HepG2 (cell line): ENCODE results near the gene UST. TPM values are rescaled to one million over a fixed set of nuclear protein-coding genes. Genes with fewer than 3 reads are reported as not detected.

Experiments used
- ATAC-seq: fragments of 200-7000 bp; cut with Tn5 transposase; 3 replicates; pipeline ENCODE4 v1.9.1; 2020; ENCODE audit warnings: mild to moderate bottlenecking, moderate library complexity
- BruUV-seq: library from RNA; stranded (reverse); fragments of 400-500 nt; replicated peaks from 2 replicates; lab custom pipeline; 2021; lab: Mats Ljungman, UMichigan
- CTCF ChIA-PET: fragments of 300-600 bp; formaldehyde crosslinking; extraction: SDS; loops from one replicate; lab custom pipeline; 2021; ENCODE audit warnings: low total read pairs, inconsistent platforms, low intra/inter-chr PET ratio; lab: Yijun Ruan, JAX
- POLR2A ChIA-PET: fragments of 350-600 bp; sonication (Branson Sonifier 250); formaldehyde crosslinking; loops from one replicate; lab custom pipeline; 2020; ENCODE audit warnings: antibody characterized with exemption, inconsistent platforms; lab: Yijun Ruan, JAX
- DNase-seq: peaks from one replicate; pipeline ENCODE4 v3.0.0-alpha.2; 2015; ENCODE audit warnings: low spot score
- FAIRE-seq: peaks from 3 replicates; lab custom pipeline; 2011; peaks lifted over from hg19 to GRCh38; lab: Jason Lieb, UNC
- H2AFZ ChIP-seq: one replicate; pipeline ENCODE4 v1.6.1; 2011; ENCODE audit warnings: low read length, inconsistent platforms
- H3K27ac ChIP-seq: fragments of 300-600 bp; 3 replicates; pipeline ENCODE4 v1.8.0; 2011; ENCODE audit warnings: mixed run types, mild to moderate bottlenecking, mixed read lengths, low read length, inconsistent platforms; ENCODE audit not compliant: insufficient read depth; ENCODE audit errors: extremely low read length
- H3K27me3 ChIP-seq, 2 experiments: fragments of 200-600 bp in 1 of 2; 2 replicates in 1 of 2; 3 replicates in 1 of 2; pipeline versions ENCODE4 v1.6.0 to v1.8.0; 2011; ENCODE audit warnings: low read length in 2 of 2, mild to moderate bottlenecking in 2 of 2, moderate library complexity in 2 of 2, inconsistent platforms in 1 of 2; ENCODE audit not compliant: insufficient read depth in 2 of 2, control insufficient read depth in 1 of 2
- H3K36me3 ChIP-seq, 2 experiments: fragments of 200-600 bp in 1 of 2; replicated peaks in 1 of 2; 2 replicates in 1 of 2; 3 replicates in 1 of 2; pipeline versions ENCODE4 v1.5.1 to v1.8.0; 2011; ENCODE audit warnings: low read length in 2 of 2, inconsistent platforms in 1 of 2; ENCODE audit not compliant: insufficient read depth in 2 of 2, control insufficient read depth in 1 of 2
- H3K4me1 ChIP-seq: 2 replicates; pipeline ENCODE4 v1.5.1; 2012; ENCODE audit warnings: low read length, inconsistent platforms; ENCODE audit not compliant: insufficient read depth
- H3K4me2 ChIP-seq: 2 replicates; pipeline ENCODE4 v1.6.0; 2011; ENCODE audit warnings: low read depth, low read length, inconsistent platforms
- H3K4me3 ChIP-seq, 3 experiments: fragments of 200-600 bp in 1 of 3; sonication (generic), shearing (Covaris generic) in 1 of 3; replicated peaks in 1 of 3; 2 replicates each; pipeline ENCODE4 v1.5.1; 2011 to 2016; ENCODE audit warnings: low read length in 3 of 3, inconsistent platforms in 2 of 3, low read depth in 2 of 3, mild to moderate bottlenecking in 2 of 3, control low read depth in 1 of 3, mixed read lengths in 1 of 3; ENCODE audit not compliant: insufficient read depth in 1 of 3
- H3K79me2 ChIP-seq: one replicate; pipeline ENCODE4 v1.6.1; 2011; ENCODE audit warnings: low read length, inconsistent platforms; ENCODE audit not compliant: insufficient read depth
- H3K9ac ChIP-seq: 2 replicates; pipeline ENCODE4 v1.6.0; 2011; ENCODE audit warnings: mild to moderate bottlenecking, low read depth, low read length, inconsistent platforms; ENCODE audit not compliant: insufficient read depth
- H3K9me3 ChIP-seq: 2 replicates; pipeline ENCODE4 v1.5.1; 2012; ENCODE audit warnings: mild to moderate bottlenecking, low read length
- H4K20me1 ChIP-seq: 2 replicates; pipeline ENCODE4 v1.6.0; 2011; ENCODE audit warnings: inconsistent platforms, mild to moderate bottlenecking, low read length, moderate library complexity; ENCODE audit not compliant: insufficient read depth
- ELF4 ChIP-seq: sonication (generic); formaldehyde crosslinking; IDR thresholded peaks from 2 replicates; pipeline ENCODE4 v1.5.0; 2020; ENCODE audit warnings: missing genetic modification reagents, mild to moderate bottlenecking, moderate library complexity, borderline replicate concordance
- ETV6 ChIP-seq: sonication (generic); formaldehyde crosslinking; conservative IDR thresholded peaks from 2 replicates; pipeline ENCODE4 v1.4.0; 2020; ENCODE audit warnings: missing genetic modification reagents
- HNRNPL ChIP-seq: fragments of 200-400 bp; formaldehyde crosslinking; IDR thresholded peaks from 2 replicates; pipeline ENCODE4 v1.6.1; 2017; ENCODE audit warnings: mild to moderate bottlenecking, low read depth, low read length
- HNRNPLL ChIP-seq: fragments of 200-400 bp; formaldehyde crosslinking; IDR thresholded peaks from 2 replicates; pipeline ENCODE4 v1.6.1; 2017; ENCODE audit warnings: mild to moderate bottlenecking, low read depth, low read length; ENCODE audit not compliant: poor library complexity, severe bottlenecking
- MAZ ChIP-seq, 2 experiments: sonication (generic) in 1 of 2; formaldehyde crosslinking in 1 of 2; IDR thresholded peaks; 2 replicates each; pipeline versions ENCODE4 v1.5.0 to v1.6.1; 2012 to 2020; ENCODE audit warnings: low read depth in 2 of 2, mild to moderate bottlenecking in 2 of 2, borderline replicate concordance in 1 of 2, improper control_type of control experiment in 1 of 2, low read length in 1 of 2, missing genetic modification reagents in 1 of 2, moderate library complexity in 1 of 2
- MBNL3 ChIP-seq: fragments of 250-450 bp; sonication (Bioruptor Pico); conservative IDR thresholded peaks from 2 replicates; pipeline ENCODE4 v1.8.0; 2022; ENCODE audit warnings: mild to moderate bottlenecking, inconsistent platforms
- SALL2 ChIP-seq: sonication (generic); formaldehyde crosslinking; IDR thresholded peaks from 2 replicates; pipeline ENCODE4 v1.8.1; 2023; ENCODE audit warnings: mild to moderate bottlenecking, missing genetic modification reagents, inconsistent platforms
- SMAD9 ChIP-seq: sonication (generic); formaldehyde crosslinking; IDR thresholded peaks from 2 replicates; pipeline ENCODE4 v1.5.1; 2020; ENCODE audit warnings: mild to moderate bottlenecking, missing genetic modification reagents
- TARDBP ChIP-seq: sonication (generic); formaldehyde crosslinking; IDR thresholded peaks from 2 replicates; pipeline ENCODE4 v1.8.0; 2022; ENCODE audit warnings: mild to moderate bottlenecking, missing genetic modification reagents
- TBP ChIP-seq: sonication (generic); formaldehyde crosslinking; IDR thresholded peaks from 2 replicates; pipeline ENCODE4 v1.5.0; 2020; ENCODE audit warnings: missing genetic modification reagents
- ZNF329 ChIP-seq: sonication (generic); formaldehyde crosslinking; IDR thresholded peaks from 2 replicates; pipeline ENCODE4 v1.9.0; 2021; ENCODE audit warnings: low read depth, mild to moderate bottlenecking, missing genetic modification reagents
- ZNF331 ChIP-seq: sonication (generic); formaldehyde crosslinking; IDR thresholded peaks from 2 replicates; pipeline ENCODE4 v1.4.0; 2020; ENCODE audit warnings: missing genetic modification reagents
- ZNF33B ChIP-seq: sonication (generic); formaldehyde crosslinking; IDR thresholded peaks from 2 replicates; pipeline ENCODE4 v1.5.1; 2020; ENCODE audit warnings: mild to moderate bottlenecking, missing genetic modification reagents
- WGBS: methylation state at CpG from one replicate; pipeline ENCODE4 v1.1.6; 2017; ENCODE audit warnings: low lambda C conversion rate; 5-methylcytosine and 5-hydroxymethylcytosine counted together
- in situ Hi-C: cut with HindIII; loops from 2 replicates; pipeline ENCODE4 v1.10.0; 2017; ENCODE audit warnings: low pct_unique_long_range_greater_than_20kb; ENCODE audit not compliant: extremely low pct_ligation_motif_present
- intact Hi-C: fragments of 100-400 bp; cut with micrococcal nuclease; formaldehyde crosslinking; loops from one replicate; pipeline ENCODE4 v1.10.0; 2022; ENCODE audit not compliant: unreplicated experiment
- polyA plus RNA-seq, 8 experiments: library from polyadenylated mRNA; depleted of rRNA in 3 of 8; stranded (reverse) in 7 of 8; unstranded in 1 of 8; fragments of >200 nt; fragmentation: Illumina TruSeq in 4 of 8; extraction: Trizol in 4 of 8; gene quantifications; 2 replicates each; pipeline versions ENCODE4 v1.2.1 to v1.2.3, GENCODE V29; 2011 to 2016; ENCODE audit warnings: low read depth in 4 of 8, missing spikeins in 1 of 8, mixed read lengths in 1 of 8; ENCODE audit not compliant: insufficient read depth in 1 of 8
- total RNA-seq, 5 experiments: library from RNA; depleted of rRNA; stranded (reverse); fragments of >200 nt; fragmentation: Illumina TruSeq; extraction: Trizol; gene quantifications; 2 replicates each; pipeline ENCODE4 v1.2.3, GENCODE V29; 2016; ENCODE audit warnings: low read depth in 1 of 5
- TF ChIP-seq, protein P1 (sequence below): sonication (generic); formaldehyde crosslinking; IDR thresholded peaks from 2 replicates; pipeline ENCODE4 v1.4.0; 2020; ENCODE audit warnings: mild to moderate bottlenecking, missing genetic modification reagents

Gene UST
- total and polyA plus RNA-seq, 2 of the 13 experiments (the other 11 are each of a cell fraction or from before 2014, with no cell fraction given): 0.27 TPM; not detected in 1

DNA sequence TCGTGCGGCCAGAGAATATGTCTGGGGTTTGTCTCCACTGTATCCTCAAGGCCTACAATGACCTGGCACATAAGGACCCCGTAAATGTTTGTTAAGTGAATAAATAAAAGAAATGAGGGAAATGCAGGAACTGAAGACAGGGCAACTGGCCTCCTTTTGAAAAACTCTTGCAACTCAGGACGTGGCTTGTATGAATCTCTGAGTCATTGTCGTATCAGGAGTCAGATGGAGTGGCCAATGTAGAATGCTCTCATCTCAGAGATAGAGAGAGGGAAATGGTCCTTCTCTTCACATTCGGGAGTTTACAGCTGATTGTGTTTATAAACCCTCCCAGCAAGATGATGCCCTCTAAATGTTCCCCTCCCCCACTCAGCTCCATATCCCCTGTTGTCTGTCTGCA, 57.1 kb downstream of the UST start:
- no TSS peak for BruUV-seq
- no peak overlapping the region for H3K9ac ChIP-seq
- no peak overlapping the region for H3K4me2 ChIP-seq
- ATAC-seq (no peak), FAIRE-seq (no peak), DNase-seq (no peak)
- H3K27me3 ChIP-seq: peaks cover 0 to 7% of the 10 kb centered on the region in 2 experiments; a peak in 1 of 5 replicates
- no peaks in the 10 kb centered on the region for H3K79me2 ChIP-seq
- no peak overlapping the region for H3K4me3 ChIP-seq
- no peak overlapping the region for H2AFZ ChIP-seq
- TF ChIP-seq ELF4 (CRISPR knock-in tag) (no peak), SMAD9 (no peak), TBP (CRISPR knock-in tag) (no peak), MBNL3 (CRISPR knock-in tag) (no peak), ZNF331 (CRISPR knock-in tag) (no peak), ZNF33B (CRISPR knock-in tag) (no peak), ZNF329 (CRISPR knock-in tag) (no peak), HNRNPLL (no peak), SALL2 (CRISPR knock-in tag) (no peak), MAZ (IDR thresholded peaks at IDR 0.05; ENCODE audit: borderline replicate concordance, low read depth, low read length) (no peak), MAZ (CRISPR knock-in tag; IDR thresholded peaks at IDR 0.05; ENCODE audit: low read depth) (no peak), HNRNPL (no peak), ETV6 (CRISPR knock-in tag) (no peak), TARDBP (CRISPR knock-in tag) (no peak)
- TF ChIP-seq, protein P1, sequence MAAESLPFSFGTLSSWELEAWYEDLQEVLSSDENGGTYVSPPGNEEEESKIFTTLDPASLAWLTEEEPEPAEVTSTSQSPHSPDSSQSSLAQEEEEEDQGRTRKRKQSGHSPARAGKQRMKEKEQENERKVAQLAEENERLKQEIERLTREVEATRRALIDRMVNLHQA (CRISPR knock-in tag): no peak
- no peaks in the 10 kb centered on the region for H3K9me3 ChIP-seq
- H3K27ac ChIP-seq: no peak overlapping the region
- ChIA-PET POLR2A (no interaction called here), CTCF (no interaction called here)
- H3K36me3 ChIP-seq: no peaks in the 10 kb centered on the region
- intact Hi-C loops: no loop called here
- H4K20me1 ChIP-seq: no peaks in the 10 kb centered on the region
- in situ Hi-C loops: no loop called here
- peaks cover 10% of the 10 kb centered on the region for H3K4me1 ChIP-seq
- WGBS: 25% methylated on average over 6 of the region's 6 CpGs
